NCI-H524 treated with DMSO at 0.1 percent for 48 hours (cell line): ENCODE results near the gene SCD5.

Experiments used
- DNase-seq: peaks from one replicate; lab custom pipeline; 2025; lab: John Stamatoyannopoulos, UW

SCD5 gene

DNA sequence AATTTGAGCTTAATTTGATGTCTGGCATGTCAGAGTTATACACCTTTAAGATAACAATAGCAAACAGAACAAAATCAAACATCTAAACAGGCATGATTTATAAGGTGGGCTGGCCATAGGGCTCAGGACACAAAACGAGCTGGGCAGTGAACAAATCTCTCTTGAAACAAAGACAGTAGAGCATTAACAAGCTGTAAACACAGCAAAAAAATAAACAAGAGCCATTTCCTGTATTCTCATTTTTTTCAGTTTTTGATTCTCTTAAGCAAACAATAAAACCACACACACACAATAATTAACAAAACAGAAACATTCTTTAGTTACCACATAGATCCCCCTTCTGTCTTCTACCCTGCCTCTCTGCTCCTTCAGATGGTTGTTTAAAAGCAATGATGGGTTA lies 168.5 kb downstream of the SCD5 start:
- DNase-seq: no peak

DNA sequence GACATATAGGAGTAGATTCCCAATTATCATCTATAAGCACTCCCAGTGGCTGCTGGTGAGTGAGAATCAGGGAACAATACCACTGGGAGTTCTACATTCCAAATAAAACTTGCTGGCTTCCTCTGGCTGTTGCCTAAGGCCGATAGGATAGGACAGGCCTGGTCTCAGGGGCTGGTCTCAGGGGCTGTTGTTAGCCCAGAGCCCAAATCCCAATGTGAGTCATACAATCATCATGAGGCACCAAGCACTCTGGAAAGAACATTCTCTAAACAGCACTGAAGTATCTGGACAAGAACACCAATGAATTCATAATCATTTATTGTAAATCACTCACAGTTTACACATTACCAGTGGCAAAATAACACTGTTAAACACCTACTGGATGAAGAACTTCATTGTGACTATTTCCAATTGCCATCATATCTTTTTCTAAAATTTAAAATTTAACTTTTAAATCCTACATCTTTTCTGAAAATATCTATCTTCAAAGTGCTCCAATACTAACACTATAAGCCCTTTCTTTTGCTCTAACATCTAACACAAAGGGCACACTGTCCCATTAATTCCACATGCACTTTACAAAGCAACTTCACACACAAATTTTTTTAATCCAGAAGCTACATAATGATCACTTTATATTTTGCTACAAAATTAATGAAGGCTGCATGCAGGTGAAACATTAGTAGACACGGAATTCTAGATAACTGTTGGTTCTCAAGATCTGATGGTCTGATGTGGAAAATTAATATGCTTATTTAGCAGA lies 169.2 kb downstream of the SCD5 start:
- no peak for DNase-seq

DNA sequence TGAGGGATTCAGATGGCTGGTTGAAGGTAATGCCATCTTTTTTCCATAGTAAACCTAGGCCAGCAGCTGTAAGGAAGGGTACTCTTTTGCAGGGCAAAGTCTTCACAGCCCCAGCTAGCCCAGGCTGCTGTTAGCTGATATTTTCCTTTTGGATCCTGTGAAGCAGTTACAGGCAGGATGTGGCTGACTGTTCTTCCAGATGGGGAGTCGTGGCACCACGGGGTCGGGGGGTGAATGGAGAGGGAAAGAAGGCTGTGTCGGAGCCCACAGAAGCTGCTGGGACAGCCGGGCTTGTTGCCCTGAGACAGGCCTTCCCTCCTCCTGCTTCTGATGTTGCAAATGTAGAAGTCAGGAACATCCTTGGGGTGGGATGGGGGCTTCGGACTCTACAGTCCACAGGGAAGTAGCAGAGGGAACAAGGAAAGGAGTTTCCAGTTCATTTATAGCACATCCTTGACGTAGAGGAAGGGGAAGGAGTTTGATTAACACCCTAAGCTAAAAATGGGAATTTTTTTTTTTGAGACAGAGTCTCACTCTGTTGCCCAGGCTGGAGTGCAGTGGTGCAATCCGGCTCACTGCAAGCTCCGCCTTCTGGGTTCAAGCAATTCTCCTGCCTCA lies 172.2 kb downstream of the SCD5 start:
- no peak for DNase-seq

- DNase-seq: no peak
Measured at GRCh38 chr4:82624819-82625218, 173.8 kb downstream of the SCD5 start.

- DNase-seq: no peak
Measured at GRCh38 chr4:82623121-82623683, 175.4 kb downstream of the SCD5 start.

DNA sequence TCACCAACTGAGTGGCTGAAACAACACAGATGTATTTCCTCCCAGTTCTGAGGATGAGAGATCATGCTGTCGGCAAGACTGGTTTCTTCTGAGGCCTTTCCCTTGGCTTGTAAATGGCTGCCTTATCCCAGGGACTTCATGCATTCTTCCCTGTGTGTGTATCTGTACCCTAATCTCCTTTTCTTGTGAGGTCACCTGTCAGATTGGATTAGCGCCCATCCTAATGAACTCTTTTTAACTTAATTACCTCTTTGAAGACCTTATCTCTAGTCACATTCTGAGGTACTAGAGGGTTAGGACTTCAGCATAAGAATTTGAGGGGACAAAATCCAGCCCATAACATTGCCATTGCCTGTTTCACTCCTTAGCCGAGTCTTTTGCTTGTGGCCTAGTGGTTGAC lies 177.3 kb downstream of the SCD5 start:
- no peak for DNase-seq

DNA sequence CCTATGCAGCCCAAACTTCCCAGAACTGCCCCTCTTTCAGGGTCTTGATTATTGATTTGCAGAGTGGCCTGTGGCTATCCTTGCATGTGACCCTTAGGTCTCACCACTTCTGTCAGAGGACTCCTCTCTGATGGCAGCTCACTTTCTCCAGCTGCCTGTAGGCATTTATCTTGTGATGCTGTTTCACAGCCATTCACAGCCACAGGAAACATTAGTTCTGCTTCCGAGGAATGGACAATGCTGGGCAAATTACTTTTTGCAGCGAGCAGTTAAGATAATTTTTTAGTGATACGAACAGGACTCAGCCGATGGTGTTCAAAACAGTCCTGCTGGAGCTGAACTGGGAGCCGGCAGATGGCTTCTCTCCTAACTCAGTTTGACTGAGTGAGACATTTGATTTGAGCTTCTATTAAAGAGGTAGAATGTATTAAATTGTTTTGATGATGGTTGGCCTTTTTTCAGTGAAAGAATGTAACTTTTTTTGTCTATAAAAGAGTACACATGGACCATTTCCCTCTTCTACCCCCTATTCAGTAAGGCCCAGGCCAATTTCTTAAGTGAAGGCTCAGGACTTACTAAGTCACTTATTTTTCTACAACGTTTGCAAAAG lies 178.4 kb downstream of the SCD5 start:
- DNase-seq: no peak

DNA sequence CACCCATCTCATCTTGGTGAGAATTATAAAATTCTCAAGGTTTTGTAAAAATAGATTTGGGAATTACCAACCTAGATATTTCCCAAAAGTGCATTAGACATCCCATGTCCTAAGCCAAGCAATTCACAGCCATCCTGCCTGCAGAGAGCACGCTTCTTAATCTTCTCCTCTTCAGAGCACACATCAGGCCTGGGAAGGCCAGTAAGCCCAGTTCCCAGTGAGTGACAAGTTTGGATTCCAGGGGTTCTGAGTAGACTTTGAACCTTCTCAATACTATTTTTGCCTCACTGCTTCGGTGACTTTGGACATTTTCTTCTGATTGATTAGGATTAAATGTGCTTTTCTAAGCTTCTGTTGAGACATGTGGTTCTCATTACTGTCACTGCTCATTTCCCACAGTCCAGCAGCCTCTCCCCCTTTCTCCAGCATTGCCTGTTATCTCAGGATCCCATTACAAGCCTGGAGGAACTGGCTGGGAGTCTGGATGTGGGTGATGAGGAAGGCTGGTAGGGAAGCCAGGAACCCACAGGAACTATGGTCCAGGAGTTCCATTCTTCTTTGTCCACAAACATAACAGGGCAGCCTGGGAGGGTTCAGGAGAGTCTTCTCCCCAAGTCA lies 180.4 kb downstream of the SCD5 start:
- no peak for DNase-seq

GRCh38 chr4:82614838-82615449 lies 183.7 kb downstream of the SCD5 start:
- no peak for DNase-seq

DNA sequence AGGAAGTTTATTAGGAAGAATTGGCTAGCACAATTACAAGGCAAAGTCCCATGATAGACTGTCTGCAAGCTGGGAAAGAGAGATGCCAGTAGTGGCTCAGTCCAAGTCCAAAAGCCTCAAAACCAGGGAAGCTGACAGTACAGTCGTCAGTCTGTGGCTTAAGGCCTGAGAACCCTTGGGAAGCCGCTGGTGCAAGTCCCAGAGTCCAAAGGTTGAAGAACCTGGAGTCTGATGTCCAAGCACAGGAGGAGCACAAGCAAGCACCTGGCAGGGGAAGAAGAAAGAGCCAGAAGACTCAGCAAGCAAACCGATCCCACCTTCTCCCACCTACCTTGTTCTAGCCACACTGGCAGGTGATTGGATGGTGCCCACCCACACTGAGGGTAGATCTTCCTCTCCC lies 185.5 kb downstream of the SCD5 start:
- DNase-seq: no peak

DNA sequence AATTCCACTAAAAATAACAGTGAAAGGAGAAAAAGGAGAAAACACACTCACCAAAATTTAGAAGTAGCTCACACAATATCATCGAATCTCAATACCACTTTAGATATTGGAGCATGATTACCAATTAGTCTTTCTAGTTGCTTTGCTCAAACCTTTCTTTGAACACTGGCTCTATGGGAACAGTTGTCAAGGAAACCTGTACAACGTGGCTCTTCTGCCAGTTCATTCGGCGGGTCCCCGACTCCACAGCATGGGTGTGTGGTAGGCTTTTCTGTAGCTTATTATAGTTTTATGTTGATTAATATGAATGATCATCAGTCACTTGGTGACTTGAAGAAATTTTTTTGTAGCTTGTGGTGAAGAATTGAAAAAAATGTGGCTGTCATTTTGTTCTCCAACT lies 186.6 kb downstream of the SCD5 start:
- no peak for DNase-seq

DNA sequence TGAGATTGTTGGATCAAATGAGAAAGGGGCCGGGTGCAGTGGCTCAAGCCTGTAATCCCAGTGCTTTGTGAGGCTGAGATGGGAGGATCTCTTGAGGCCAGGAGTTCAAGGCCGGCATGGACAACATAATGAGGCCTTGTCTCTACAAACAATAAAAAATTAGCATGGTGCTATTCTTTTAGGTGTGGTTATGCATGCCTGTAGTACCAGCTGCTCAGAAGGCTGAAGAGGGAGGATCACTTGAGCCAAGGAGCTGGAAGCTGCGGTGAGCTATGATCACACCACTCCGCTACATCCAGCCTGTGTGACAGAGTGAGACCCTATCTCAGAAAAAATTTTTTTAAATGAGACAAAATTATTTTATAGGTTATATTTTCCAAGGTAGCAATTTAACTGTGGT lies 187.1 kb downstream of the SCD5 start:
- no peak for DNase-seq

GRCh38 chr4:82610041-82610440 lies 188.6 kb downstream of the SCD5 start:
- DNase-seq: no peak

GRCh38 chr4:82606622-82607021 lies 192.0 kb downstream of the SCD5 start:
- DNase-seq: no peak

DNA sequence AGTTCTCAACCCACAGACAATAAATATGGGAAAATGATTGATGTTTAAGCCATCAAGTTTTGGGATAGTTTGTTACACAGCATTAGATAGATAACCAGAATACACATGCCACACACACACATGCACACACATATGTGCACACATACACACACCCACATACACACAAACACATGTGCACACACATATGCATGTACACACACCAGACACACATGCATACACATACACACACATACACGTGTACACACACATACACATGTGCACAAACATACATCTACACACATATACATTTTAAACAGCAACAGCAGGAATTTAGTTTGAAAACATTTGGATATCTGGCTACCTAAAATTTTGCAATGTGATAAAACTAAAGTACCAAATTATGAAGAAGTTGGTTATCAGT lies 194.1 kb downstream of the SCD5 start:
- no peak for DNase-seq

GRCh38 chr4:82601242-82602015 lies 197.2 kb downstream of the SCD5 start:
- no peak for DNase-seq

- DNase-seq: no peak
Measured at GRCh38 chr4:82599336-82599735, 199.3 kb downstream of the SCD5 start.

DNA sequence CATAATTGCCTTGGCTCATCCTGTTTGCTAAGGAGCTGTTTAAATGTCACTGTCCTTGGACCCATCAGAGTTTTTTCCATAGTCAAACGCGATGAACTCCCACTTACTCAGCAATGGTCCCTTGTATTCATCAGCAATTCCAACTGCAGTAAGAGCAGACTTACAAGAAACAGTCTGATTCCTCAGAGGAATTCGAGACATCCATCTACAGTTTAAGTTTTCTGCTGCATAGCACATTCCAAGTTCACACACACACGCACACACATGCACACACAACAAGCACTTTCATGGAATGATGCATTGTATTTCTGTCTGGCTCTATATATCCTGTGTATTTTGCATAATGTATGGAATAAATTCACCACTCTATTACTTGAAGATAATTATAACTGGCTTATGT lies 204.1 kb downstream of the SCD5 start:
- no peak for DNase-seq

DNA sequence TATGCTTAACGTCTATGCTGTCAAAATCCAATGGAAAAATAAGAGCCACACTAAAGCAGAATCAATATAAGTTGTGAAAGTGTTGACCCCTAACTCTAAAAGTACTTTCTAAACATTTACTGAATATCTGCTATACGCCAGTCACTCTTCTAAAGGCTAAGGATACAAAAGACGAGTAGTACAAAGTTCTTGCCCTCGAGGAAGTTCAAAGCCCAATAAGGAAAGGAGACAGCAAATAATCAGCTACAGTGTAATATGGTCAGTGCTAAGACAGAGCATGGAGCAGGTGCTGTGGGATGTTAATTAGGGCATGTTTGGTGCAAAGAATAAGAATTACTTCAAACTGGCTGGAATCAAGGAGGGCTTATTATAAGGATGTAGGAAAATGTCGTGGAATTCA lies 205.2 kb downstream of the SCD5 start:
- no peak for DNase-seq

DNA sequence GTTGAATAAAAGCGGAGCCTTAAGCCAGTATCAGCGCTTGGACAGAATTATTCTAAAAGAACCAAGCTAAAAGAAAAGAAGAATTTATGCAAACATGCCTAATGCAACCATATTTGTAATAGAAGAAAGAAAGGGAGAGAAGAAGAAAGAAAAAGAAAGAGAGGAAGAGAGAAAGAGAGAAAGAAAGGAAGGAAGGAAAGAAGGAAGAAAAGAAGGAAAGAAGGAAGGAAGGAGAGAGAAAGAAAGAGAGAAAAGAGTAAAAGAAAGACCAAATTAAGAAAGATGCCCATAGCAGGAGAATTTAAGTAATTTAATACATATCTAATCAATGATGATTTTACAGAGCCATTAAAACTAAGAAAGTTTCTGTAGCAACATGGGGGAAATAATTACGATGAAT lies 206.0 kb downstream of the SCD5 start:
- no peak for DNase-seq

GRCh38 chr4:82591592-82591991 lies 207.0 kb downstream of the SCD5 start:
- no peak for DNase-seq

GRCh38 chr4:82589756-82590155 lies 208.8 kb downstream of the SCD5 start:
- no peak for DNase-seq
